Daoy (cell line): Measurements from ENCODE around the gene UBE3A. TPM values are rescaled to one million over a fixed set of nuclear protein-coding genes. Genes with fewer than 3 reads are reported as not detected.

Experiments
- DNase-seq: peaks from one replicate; pipeline ENCODE4 v3.0.0-alpha.2; 2015; ENCODE audit warnings: low read depth
- total RNA-seq: library from RNA; depleted of rRNA; stranded (reverse); fragments of >200 nt; shearing (Covaris generic); gene quantifications from 2 replicates; pipeline ENCODE4 v1.2.3, GENCODE V29; 2014

The UBE3A gene
- total RNA-seq, 1 experiment from 2014 or later, result 51.7 TPM

GRCh38 chr15:25403771-25404170, 35.1 kb downstream of the UBE3A start:
- DNase-seq, result no peak

- DNase-seq, result no peak
Measured at GRCh38 chr15:25402342-25402741, 36.5 kb downstream of the UBE3A start.

GRCh38 chr15:25401501-25401900, 37.3 kb downstream of the UBE3A start:
- DNase-seq, result no peak

GRCh38 chr15:25397100-25397499, 41.7 kb downstream of the UBE3A start:
- no peak for DNase-seq

- no peak for DNase-seq
Measured at GRCh38 chr15:25394898-25395297, 43.9 kb downstream of the UBE3A start.

GRCh38 chr15:25392806-25393205, 46.0 kb downstream of the UBE3A start:
- DNase-seq, result no peak

- DNase-seq, result peak; percentile 23
Measured at GRCh38 chr15:25391971-25392721, 46.7 kb downstream of the UBE3A start.

GRCh38 chr15:25385986-25386385, 52.8 kb downstream of the UBE3A start:
- no peak for DNase-seq

- DNase-seq, result no peak
Measured at GRCh38 chr15:25381579-25381978, 57.2 kb downstream of the UBE3A start.

GRCh38 chr15:25378501-25378901, 60.3 kb downstream of the UBE3A start:
- DNase-seq, result no peak

- no peak for DNase-seq
Measured at GRCh38 chr15:25375557-25375956, 63.3 kb downstream of the UBE3A start.

GRCh38 chr15:25374143-25374542, 64.7 kb downstream of the UBE3A start:
- DNase-seq, result no peak

- no peak for DNase-seq
Measured at GRCh38 chr15:25372298-25372697, 66.5 kb downstream of the UBE3A start.

GRCh38 chr15:25368850-25369249, 70.0 kb downstream of the UBE3A start:
- DNase-seq, result no peak

- no peak for DNase-seq
Measured at GRCh38 chr15:25366058-25366457, 72.8 kb downstream of the UBE3A start.

- no peak for DNase-seq
Measured at GRCh38 chr15:25362545-25362944, 76.3 kb downstream of the UBE3A start.

- DNase-seq, result no peak
Measured at GRCh38 chr15:25347707-25348106, 91.1 kb downstream of the UBE3A start.

- DNase-seq, result no peak
Measured at GRCh38 chr15:25346371-25346770, 92.5 kb downstream of the UBE3A start.

GRCh38 chr15:25345943-25346342, 92.9 kb downstream of the UBE3A start:
- peak; percentile 11 for DNase-seq

- DNase-seq, result no peak
Measured at GRCh38 chr15:25342629-25343028, 96.2 kb downstream of the UBE3A start.

- DNase-seq, result no peak
Measured at GRCh38 chr15:25339431-25339830, 99.4 kb downstream of the UBE3A start.

- no peak for DNase-seq
Measured at GRCh38 chr15:25335279-25335678, 103.5 kb downstream of the UBE3A start.

GRCh38 chr15:25333049-25333448, 105.8 kb downstream of the UBE3A start:
- DNase-seq, result no peak

- no peak for DNase-seq
Measured at GRCh38 chr15:25332306-25332705, 106.5 kb downstream of the UBE3A start.
